ENCODE results near the gene CTIF.

Gene CTIF

GRCh38 chr18:48617844-48618497 lies 79.1 kb downstream of the CTIF start:
- TF ChIP-seq NFIC (IDR thresholded peaks at IDR 0.05) (no peak), CREB1 (IDR thresholded peaks at IDR 0.05; ENCODE audit: low read depth) (no peak), EP300 (IDR thresholded peaks at IDR 0.05; ENCODE audit: borderline replicate concordance) (no peak), FOXM1 (IDR thresholded peaks at IDR 0.05; ENCODE audit: borderline replicate concordance, low read depth) (no peak), RAD21 (IDR thresholded peaks at IDR 0.05; ENCODE audit: low read depth) (no peak), REST (IDR thresholded peaks at IDR 0.05; ENCODE audit: low read depth) (no peak), TAF1 (IDR thresholded peaks at IDR 0.05; ENCODE audit: low read depth) (no peak), TEAD4 (IDR thresholded peaks at IDR 0.05) (no peak)

GRCh38 chr18:48619016-48619415 lies 80.2 kb downstream of the CTIF start:
- TF ChIP-seq MAX (IDR thresholded peaks at IDR 0.05) (no peak), TEAD4 (IDR thresholded peaks at IDR 0.05) (no peak), TCF12 (IDR thresholded peaks at IDR 0.05; ENCODE audit: low read depth) (no peak)

- TF ChIP-seq NFIC (IDR thresholded peaks at IDR 0.05) (no peak), RAD21 (IDR thresholded peaks at IDR 0.05; ENCODE audit: low read depth) (no peak), ZBTB7A (IDR thresholded peaks at IDR 0.05; ENCODE audit: low read depth) (no peak), USF1 (IDR thresholded peaks at IDR 0.05) (no peak), TAF1 (IDR thresholded peaks at IDR 0.05; ENCODE audit: low read depth) (no peak), YY1 (IDR thresholded peaks at IDR 0.05; ENCODE audit: low read depth) (no peak), TCF12 (IDR thresholded peaks at IDR 0.05; ENCODE audit: low read depth) (no peak), MAX (IDR thresholded peaks at IDR 0.05) (no peak), EP300 (IDR thresholded peaks at IDR 0.05; ENCODE audit: borderline replicate concordance) (no peak), EGR1 (IDR thresholded peaks at IDR 0.05) (no peak), CREB1 (IDR thresholded peaks at IDR 0.05; ENCODE audit: low read depth) (no peak), REST (IDR thresholded peaks at IDR 0.05; ENCODE audit: low read depth) (no peak), CEBPB (IDR thresholded peaks at IDR 0.05) (no peak), TEAD4 (IDR thresholded peaks at IDR 0.05) (no peak), FOXM1 (IDR thresholded peaks at IDR 0.05; ENCODE audit: borderline replicate concordance, low read depth) (no peak)
Measured at GRCh38 chr18:48619501-48619900, 80.7 kb downstream of the CTIF start.

GRCh38 chr18:48620071-48620470 lies 81.2 kb downstream of the CTIF start:
- no peak for TF ChIP-seq RAD21 (IDR thresholded peaks at IDR 0.05; ENCODE audit: low read depth)
- TF ChIP-seq EP300 (IDR thresholded peaks at IDR 0.05; ENCODE audit: borderline replicate concordance): no peak
- TF ChIP-seq REST (IDR thresholded peaks at IDR 0.05; ENCODE audit: low read depth): no peak
- TF ChIP-seq NFIC (IDR thresholded peaks at IDR 0.05): no peak
- TF ChIP-seq YY1 (IDR thresholded peaks at IDR 0.05; ENCODE audit: low read depth): no peak
- no peak for TF ChIP-seq TEAD4 (IDR thresholded peaks at IDR 0.05)
- no peak for TF ChIP-seq TCF12 (IDR thresholded peaks at IDR 0.05; ENCODE audit: low read depth)
- TF ChIP-seq ZBTB7A (IDR thresholded peaks at IDR 0.05; ENCODE audit: low read depth): no peak
- no peak for TF ChIP-seq EGR1 (IDR thresholded peaks at IDR 0.05)

- TF ChIP-seq NFIC (IDR thresholded peaks at IDR 0.05) (no peak), RAD21 (IDR thresholded peaks at IDR 0.05; ENCODE audit: low read depth) (no peak), FOXM1 (IDR thresholded peaks at IDR 0.05; ENCODE audit: borderline replicate concordance, low read depth) (no peak), EP300 (IDR thresholded peaks at IDR 0.05; ENCODE audit: borderline replicate concordance) (no peak), CREB1 (IDR thresholded peaks at IDR 0.05; ENCODE audit: low read depth) (no peak), TEAD4 (IDR thresholded peaks at IDR 0.05) (no peak), ZBTB7A (IDR thresholded peaks at IDR 0.05; ENCODE audit: low read depth) (no peak), YY1 (IDR thresholded peaks at IDR 0.05; ENCODE audit: low read depth) (no peak), USF1 (IDR thresholded peaks at IDR 0.05) (no peak), MAX (IDR thresholded peaks at IDR 0.05) (no peak), TAF1 (IDR thresholded peaks at IDR 0.05; ENCODE audit: low read depth) (no peak), EGR1 (IDR thresholded peaks at IDR 0.05) (no peak), TCF12 (IDR thresholded peaks at IDR 0.05; ENCODE audit: low read depth) (no peak), CEBPB (IDR thresholded peaks at IDR 0.05) (no peak), REST (IDR thresholded peaks at IDR 0.05; ENCODE audit: low read depth) (no peak)
Measured at GRCh38 chr18:48621240-48621639, 82.4 kb downstream of the CTIF start.
